ENCODE measurements around the gene ARRB1.
A peak's percentile ranks its signal among the peaks of the same experiment; 100 is the strongest.

The ARRB1 gene

DNA sequence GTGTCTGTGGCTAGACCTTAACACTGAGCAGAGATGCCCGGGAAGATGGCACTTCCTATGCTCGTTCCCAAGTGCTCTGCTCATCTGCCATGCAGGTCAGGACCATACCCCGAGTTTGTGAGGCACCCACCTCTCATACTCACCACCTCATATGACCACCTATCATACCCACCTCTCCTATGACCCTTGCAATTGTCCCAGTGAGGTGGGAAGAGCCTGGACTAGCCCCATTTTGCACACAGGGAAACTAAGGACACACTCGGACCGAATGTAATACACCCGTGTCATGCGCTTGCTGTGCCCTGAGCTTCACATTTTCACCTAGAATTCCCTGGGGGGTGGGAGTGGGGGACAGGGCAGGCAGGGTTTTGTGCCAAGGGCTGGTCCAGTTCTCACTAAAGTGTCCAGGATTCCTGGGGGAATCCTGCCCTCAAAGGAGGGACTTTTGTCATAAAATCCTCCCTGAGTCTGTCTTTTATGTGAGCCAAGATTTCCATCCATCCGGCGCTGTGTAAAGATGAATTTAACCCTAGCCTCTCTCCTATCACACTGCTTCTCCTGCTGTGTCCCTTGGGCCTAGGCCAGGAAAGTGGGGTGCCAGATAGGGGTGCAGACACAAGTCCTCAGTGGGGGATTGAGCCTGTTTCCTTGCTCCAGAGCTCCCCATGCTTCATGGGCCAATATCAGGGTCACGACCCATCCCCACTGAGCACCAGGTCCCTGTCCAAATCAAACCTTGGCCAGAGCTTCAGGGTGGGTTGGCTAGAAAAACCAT is 90.9 kb downstream of the ARRB1 start:
- DNase-seq (ENCODE audit: low read depth in 2 of 2): no peak

DNA sequence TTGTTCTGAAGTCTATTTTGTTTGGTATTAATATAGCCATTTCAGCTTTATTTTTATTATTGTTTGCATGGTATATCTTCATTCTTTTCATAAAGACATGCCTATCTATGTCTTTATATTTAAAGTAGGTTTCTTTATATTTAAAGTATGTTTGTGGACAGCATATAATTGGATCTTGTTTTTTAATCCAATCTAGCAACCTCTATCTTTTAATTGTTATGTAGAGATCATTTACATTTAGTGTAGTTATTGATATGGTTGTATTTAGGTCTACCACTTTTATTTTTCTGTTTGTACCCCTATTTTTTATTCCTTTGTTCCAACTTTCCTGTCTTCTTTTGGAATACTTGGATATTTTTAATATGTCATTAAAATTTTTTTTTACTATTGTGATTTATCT is 97.1 kb downstream of the ARRB1 start:
- no peak for DNase-seq (ENCODE audit: low read depth in 2 of 2)

DNA sequence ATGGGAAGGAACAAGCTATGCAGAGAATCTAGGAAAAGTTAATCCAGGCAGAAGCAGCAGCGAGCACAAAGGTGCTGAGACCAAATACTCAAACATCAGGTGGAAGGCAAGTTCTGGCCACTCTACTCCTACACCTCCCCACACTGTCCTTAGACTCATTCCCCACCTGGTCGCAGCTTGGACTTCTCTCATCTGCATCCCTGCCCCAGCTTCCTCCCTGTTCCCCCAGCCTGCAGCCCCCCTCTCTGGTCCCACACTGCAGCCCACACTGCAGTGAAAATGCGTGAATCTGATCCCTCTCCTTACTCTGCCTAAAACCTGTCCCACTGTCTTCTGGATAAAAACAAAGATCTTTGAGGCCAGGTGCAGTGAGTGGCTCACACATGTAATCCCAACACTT is 101.8 kb downstream of the ARRB1 start:
- DNase-seq (ENCODE audit: low read depth in 2 of 2): no peak

DNA sequence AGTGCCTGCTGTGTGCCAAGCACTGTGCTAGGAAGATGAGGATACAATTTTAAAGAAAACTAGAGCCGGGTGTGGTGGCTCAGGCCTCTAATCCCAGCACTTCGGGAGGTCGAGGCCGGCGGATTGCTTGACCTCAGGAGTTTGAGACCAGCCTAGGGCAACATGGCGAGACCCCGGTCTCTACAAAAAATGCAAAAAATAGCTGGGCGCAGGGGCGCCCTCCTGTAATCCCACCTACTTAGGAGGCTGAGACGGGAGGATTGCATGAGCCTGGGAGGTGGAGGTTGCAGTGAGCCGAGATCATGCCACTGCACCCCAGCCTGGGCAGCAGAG is 102.6 kb downstream of the ARRB1 start:
- no peak for DNase-seq (ENCODE audit: low read depth in 2 of 2)

DNA sequence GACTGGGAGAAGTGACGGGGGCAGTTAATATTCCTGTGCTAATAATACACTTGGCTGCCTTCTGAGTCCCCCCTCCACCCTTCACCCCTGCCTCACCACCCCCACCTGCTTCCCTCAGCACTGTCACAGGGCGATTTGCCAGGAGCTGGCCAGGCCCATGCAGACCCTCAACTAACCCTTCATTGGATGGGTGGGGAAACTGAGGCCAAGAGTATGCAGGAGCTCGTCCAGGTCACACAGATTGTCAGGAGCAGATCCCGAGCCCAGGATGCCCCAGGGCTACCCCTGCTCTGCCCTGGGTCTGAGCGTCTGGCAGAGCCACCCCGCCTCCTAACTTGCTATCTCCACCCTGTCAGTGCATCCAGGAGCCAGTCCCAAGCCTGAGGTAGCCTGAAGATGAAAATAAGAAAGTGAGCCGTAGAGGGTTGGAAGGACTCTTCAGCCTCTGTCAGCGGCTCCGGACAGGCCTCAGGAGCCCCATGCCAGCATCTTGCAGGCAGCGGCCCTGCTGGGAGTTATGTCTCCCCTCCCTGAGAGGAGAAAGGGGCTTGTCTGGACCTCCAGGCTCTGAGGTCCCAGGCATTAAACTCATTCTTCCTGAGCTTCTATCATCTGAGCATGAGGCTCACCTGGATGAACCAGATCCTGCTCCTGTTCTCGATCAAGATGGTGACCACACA is 104.7 kb downstream of the ARRB1 start:
- no peak for DNase-seq (ENCODE audit: low read depth in 2 of 2)

DNA sequence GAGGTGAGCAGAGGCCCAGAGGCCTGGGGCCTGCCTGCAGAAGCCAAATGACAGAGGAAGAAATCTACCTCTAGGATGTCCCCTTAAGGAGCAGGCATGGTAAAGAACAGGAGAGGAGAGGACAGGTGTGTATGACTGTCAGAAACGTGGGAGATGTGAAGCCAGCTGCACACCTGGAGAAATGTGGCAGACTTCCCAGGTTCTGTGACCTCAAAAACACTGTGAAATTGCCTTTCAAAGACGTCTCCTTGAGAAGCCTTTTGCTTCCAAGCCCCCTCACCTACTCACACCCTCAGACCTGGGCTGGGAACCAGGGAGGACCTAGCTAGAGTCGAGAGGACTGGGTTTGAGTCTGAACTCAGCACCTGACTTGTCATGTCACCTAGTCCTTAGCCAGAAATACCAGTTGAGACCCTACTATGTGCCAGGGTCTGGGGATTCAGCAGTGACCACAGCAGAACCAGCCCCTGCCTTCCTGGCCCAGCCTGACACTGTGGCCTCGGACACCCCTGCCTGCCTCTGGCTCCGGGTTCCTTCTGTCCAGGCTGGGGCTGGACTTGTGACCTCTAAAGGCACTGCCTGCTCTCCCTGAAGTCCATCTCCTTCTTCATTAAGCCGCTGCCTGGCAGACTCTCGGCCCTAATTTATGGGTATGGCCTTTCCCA is 105.3 kb downstream of the ARRB1 start:
- DNase-seq (ENCODE audit: low read depth in 2 of 2): no peak

DNA sequence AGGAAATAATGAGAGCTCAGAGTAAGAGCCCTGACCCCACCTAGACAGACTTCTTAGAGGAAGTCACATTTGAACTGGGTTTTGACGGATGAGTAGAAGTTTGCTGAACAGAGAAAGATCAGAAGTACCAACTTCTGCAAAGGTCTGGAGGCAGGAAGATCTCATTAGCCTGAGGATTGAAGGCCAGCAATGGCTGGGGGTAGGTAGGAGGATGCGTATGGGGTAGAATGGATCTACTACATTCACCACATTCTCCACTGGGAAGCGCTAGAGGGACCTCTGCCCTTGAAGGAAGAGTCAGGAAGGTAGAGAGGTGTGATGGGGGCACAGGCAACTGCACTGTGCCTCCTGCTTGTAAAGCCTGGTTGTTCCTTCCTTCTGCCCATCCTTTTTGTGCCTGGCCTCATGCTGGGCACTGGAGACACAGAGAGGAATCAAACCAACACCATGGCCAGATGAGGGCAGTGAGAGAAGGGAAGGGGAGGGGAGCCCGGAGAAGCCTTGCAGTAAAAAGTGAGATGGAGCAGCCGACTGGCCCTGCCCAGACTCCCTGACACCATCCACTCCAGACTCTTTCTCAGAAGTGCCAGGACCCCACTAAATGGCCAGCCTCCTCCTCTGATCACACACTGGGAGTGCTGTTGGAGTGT is 106.0 kb downstream of the ARRB1 start:
- no peak for DNase-seq (ENCODE audit: low read depth in 2 of 2)

DNA sequence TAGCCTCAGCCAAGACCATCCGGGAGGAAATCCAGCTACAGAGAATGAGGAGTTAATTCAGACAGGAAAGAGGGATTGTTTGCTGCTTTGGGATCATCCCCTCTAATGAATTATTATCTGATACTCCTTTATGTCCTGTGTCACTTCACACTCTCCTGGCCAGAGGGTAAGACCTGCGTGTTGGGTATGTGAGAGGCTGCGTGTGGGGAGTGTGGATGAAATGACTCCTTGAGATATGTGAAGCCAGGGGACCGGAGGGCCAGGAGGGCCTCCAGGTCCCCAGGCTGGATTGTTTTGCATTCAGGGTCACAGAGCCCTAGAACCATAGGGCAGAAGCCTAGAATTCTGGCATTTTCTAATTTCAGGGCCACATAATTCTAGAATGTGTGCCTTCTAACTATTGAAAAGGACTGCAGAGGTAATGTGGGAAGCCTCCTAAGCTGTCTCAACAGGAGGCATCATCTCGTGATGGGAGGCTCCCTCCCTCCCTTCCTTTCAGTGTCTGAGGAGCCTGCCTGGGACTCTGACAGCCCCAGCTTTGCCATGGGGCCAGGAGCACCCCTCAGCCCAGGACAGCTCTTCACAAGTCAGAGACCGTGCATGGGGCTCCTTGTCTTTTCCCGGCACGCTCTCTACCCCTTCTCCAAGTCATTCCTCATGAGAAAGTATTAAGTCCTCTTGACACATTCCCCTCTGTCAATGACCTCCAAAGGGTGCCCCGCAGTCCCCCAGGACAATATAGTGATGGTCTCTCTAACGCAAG is 107.2 kb downstream of the ARRB1 start:
- DNase-seq (ENCODE audit: low read depth in 2 of 2): no peak

DNA sequence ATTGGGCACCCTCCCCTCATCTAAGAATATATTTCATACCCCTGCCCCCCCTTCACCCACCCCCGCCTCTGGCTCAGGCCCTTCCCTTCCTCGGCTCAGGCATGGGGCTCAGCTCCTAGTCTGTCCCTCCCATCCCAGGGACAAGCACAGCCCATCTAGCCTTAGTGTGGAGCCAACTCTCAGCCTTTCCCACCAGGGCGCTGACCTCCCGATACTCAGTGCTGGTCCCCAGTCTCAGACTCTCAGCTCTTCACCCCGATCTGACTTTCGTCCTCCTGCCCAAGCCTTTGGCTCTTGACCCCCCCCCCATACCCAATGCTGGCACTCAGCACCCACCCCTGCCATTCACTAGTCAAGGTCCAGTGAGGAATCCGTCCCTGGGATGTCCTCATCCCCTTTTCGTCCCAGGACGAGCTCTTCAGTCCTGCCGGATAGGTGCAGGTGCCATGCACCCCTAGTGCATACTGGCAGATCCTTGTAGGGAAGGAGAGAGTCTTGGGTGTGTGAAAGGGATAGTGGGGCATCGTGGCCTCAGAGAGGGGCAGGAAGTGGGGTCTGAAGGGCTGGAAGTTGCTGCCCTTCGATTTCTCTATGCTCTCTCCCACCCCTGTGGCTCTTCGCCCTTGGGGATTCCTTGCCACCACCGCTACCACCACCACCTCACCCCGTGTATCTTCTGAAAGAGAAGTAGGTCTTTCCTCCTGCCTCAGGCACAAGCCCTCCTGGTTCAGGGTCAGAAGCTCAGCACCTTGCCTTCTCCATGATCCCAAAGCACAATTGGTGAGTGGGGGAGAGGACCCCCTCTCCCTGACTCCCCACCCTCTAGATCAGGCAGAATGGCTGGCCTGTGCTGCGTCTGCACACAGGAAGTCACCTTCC is 108.5 kb downstream of the ARRB1 start:
- DNase-seq (ENCODE audit: low read depth in 2 of 2): no peak

DNA sequence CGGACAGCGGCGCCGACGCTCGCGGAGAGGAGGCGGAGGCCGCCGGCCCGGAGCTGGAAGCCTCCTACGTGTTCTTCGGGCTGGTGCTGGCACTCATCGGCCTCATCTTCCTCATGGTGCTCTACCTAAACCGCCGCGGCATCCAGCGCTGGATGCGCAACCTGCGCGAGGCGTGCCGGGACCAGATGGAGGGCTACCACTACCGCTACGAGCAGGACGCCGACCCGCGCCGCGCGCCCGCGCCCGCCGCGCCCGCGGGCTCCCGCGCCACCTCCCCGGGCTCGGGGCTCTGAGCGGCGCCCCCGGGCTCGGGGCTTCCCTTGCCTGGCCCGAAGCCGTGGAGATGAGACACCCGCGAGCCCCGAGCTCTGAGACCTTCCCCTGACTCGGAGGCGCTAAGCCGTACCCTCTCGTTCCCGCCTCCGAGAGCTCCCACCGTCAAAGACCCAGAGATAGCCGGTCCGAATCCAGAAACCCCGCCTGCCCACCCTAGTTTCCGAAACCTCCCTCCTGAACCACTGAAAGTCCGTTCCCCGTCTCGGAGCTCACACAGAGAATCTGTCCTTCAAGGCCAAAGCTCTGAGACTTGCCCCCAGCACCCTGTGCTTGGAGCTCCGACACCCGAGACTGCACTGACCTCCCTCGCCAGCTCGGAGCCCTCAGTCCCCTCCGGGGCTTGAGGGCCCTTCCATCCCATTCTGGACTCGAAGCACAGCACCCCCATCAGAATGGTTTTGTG is 109.4 kb downstream of the ARRB1 start:
- DNase-seq (ENCODE audit: low read depth in 2 of 2): no peak

DNA sequence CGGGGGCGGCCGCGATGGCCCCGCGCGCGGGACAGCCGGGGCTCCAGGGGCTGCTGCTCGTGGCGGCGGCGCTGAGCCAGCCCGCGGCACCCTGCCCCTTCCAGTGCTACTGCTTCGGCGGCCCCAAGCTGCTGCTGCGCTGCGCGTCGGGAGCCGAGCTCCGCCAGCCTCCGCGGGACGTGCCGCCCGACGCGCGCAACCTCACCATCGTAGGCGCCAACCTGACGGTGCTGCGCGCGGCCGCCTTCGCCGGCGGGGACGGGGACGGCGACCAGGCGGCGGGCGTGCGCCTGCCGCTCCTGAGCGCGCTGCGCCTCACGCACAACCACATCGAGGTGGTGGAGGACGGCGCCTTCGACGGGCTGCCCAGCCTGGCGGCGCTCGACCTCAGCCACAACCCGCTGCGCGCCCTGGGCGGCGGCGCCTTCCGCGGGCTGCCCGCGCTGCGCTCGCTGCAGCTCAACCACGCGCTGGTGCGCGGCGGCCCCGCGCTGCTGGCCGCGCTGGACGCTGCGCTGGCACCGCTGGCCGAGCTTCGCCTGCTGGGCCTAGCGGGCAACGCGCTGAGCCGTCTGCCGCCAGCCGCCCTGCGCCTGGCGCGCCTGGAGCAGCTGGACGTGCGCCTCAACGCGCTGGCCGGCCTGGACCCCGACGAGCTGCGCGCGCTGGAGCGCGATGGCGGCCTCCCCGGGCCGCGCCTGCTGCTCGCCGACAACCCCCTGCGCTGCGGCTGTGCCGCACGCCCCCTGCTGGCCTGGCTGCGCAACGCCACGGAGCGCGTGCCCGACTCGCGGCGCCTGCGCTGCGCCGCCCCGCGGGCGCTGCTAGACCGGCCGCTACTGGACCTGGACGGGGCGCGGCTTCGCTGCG is 110.2 kb downstream of the ARRB1 start:
- DNase-seq (ENCODE audit: low read depth in 2 of 2): peak; percentile 45 to 53

DNA sequence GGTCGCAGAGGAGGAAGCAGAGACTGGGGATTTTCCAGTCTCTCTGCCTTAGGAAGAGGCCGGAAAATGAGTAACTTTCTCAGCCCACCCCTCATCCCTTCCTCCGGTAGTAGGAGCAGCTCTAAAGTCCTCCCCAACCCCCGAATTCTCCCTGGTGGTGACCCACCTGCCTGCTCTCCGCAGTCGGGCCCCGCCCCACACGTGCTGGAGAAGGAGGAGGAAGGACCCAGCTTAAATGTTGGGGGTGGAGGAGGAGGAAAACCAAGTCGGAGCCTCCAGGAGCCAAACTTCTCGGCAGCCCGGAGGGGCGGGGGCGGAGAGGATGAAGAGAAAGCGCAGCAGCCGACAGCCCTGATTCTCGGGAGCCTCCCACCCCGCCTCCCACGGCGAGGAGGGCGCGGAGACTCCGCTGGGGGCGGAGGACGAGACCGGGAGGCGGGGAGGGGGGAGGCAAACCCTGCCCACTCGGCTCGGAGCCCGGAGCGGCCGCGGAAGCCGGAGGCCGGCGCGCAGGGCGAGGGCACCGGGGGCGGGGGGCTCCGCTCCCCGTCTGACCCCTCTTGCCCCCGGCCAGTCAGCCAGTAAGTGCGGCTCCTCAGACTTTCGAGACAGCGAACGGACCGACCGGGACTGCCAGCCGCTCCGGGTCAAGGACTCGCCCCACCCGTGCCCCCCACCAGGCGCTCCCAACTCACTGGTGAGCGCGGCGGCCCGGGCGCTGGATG is 111.0 kb downstream of the ARRB1 start, which contains the start of gene TPBGL:
Gene TPBGL (plus strand): TSS at position 464 of the 725 bp plus-strand sequence. CDS start 276 bp downstream, outside the sequence.
- no peak for DNase-seq (ENCODE audit: low read depth in 2 of 2)

DNA sequence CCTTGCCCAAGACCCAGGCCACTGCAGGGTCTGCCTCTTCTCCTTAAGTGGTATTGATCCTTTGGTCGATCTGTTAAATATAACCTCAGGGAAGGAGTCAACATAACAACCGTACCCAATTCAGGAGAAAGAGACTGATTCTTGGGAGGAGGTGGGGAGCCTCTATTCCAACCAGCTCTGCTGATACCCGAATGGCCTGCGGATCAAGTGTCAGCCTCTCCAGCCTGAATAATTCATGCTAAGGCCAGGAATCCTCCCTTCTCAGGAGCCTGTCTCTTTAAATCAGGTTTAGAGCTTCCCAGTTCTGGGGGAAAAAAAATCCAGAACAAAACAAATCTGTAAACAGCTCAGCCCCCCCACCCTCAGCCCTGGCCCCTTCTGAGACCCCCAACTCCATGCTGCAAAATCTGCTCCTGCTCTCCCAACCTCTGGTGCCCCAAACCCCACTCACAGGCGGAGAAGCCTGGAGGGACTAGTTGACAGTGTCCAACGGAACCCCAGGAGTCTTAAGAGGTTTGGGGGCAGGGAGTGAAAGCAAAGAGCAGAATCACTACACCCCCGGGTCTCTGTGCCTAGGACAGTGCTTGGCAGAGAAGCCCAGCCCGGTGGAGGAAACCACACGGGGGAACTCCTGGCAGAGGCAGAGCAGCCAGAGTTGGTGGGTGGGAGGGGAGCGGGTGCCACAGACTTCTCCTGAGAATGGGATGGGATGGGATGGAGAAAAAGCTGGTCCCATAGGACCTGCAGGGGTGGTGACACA is 111.8 kb downstream of the ARRB1 start:
- DNase-seq (ENCODE audit: low read depth in 2 of 2): no peak

DNA sequence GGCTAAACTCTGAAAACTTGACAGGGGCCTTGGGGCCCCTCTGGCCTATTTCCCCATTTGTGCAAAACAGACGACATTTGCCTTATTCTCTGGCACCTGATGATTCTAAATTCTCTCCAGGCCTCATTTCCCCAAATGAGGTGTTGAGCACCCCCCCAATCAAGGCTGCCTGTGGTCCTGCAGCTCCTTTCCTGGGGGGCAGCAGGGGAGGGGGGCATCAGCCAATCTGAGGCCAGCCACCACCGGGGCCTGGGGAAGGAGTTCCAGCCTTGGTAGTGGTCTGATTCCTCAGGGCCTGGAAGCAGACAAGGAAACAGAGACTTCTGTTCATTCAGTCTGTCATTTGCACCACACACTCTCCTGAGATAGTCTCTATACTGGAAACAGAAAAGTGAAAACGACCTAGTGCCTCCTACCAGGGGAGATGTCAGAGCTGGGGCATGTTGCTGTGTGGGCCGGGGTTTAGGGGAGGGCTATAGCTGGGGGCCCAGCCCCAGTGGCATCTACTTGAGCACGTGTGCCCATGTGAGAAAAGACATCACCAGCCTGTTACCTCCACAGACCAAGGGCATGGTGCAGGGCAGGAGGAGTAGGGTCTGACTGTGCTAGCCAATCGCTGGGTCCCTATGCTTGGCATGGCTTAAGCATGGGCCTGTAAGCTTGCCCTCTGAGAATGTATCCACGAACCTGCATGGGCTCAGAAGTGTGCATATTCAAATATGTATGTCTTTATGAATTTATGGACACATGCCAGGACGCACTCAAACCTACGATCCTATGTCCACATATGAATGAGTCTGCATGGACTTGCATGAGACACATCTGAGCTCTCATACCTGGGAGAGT is 112.6 kb downstream of the ARRB1 start:
- DNase-seq (ENCODE audit: low read depth in 2 of 2): no peak

DNA sequence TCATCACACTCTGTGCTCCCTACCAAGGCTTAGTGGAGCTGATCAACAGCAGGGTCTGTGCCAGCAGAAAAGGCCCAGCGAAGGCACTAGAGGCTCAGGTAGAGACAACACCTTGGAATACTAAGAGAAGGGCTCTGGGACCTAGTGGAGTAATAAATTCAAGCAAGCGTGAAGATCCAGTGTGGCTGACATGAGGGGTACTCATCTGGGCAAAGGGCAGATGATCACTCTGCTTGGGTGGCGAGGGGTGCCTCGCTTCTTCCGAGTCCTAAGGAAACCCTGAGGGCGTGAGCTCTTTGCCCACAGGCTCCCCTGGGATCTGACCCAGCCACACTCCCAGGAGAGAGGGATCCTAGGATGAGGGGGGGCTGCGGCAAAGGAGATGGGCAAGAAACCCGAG is 114.4 kb downstream of the ARRB1 start:
- no peak for DNase-seq (ENCODE audit: low read depth in 2 of 2)

DNA sequence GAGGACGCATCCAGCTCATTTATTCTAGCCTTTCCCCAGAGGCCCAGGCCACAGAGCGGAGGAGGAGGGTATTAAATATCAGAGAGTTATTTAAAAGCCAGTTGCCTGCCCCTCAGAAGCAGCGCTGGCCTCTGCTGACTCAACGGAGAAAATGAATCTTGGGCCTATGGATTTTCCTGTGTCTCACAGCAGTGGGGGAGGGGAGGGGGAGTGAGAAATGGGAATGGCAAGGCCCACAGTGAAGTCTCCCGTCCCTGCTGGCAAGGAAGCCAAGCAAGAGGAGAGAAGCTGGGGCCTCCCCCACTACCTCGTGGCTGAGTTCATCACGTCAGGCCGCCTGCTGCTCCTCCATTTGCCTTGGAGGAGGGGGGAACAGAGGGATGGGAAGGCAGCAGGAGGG is 115.4 kb downstream of the ARRB1 start:
- DNase-seq (ENCODE audit: low read depth in 2 of 2): no peak

DNA sequence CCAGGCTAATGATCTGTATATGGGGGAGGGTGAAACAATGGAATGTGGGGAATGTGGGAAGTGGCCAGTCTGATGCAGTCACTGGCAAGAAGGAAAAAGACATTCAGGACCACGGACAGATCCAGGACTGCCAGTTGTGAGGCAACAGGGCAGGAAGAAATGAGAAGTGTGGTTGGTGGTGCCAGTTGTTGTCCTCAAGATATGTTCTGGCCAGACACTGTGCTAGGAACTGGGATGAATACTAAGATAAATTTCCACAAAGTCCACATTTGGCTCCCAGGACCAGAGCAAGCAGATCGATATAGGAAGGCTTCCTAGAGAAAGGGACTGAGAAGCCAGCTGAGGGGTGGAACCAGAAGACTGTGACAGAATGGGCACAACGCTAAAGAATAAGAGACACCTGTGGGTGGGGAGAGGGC is 117.7 kb downstream of the ARRB1 start:
- no peak for DNase-seq (ENCODE audit: low read depth in 2 of 2)
